NCI-H1048 (cell line): ENCODE data around the gene HNRNPH3.

Source experiments
- DNase-seq: peaks from one replicate; lab custom pipeline; 2025; lab: John Stamatoyannopoulos, UW

HNRNPH3 gene

GRCh38 chr10:68330852-68331454, 911 bp upstream of the HNRNPH3 start:
- no peak for DNase-seq

- DNase-seq, result peak; percentile 43
These were observed 594 bp downstream of the HNRNPH3 start, which contains the start of gene PBLD for GRCh38 chr10:68332259-68333057. Gene PBLD (minus strand): TSS chr10:68332928. CDS start chr10:68306844, 26,084 bp downstream.

- DNase-seq, result no peak
These were observed 1.2 kb downstream of the HNRNPH3 start for GRCh38 chr10:68333058-68333395.

GRCh38 chr10:68333440-68334431, 1.9 kb downstream of the HNRNPH3 start:
- DNase-seq, result no peak

GRCh38 chr10:68334672-68335467, 3.0 kb downstream of the HNRNPH3 start:
- DNase-seq, result no peak

- DNase-seq, result no peak
These were observed 5.0 kb downstream of the HNRNPH3 start for GRCh38 chr10:68336754-68337351.

- DNase-seq, result no peak
These were observed 8.7 kb downstream of the HNRNPH3 start for GRCh38 chr10:68340358-68341080.

- no peak for DNase-seq
These were observed 11.1 kb downstream of the HNRNPH3 start for GRCh38 chr10:68342909-68343516.

- no peak for DNase-seq
These were observed 13.8 kb downstream of the HNRNPH3 start for GRCh38 chr10:68345621-68346020.

GRCh38 chr10:68346774-68347173, 14.9 kb downstream of the HNRNPH3 start:
- no peak for DNase-seq

- no peak for DNase-seq
These were observed 16.4 kb downstream of the HNRNPH3 start for GRCh38 chr10:68348265-68348741.

GRCh38 chr10:68353537-68353936, 21.7 kb downstream of the HNRNPH3 start:
- DNase-seq, result no peak

GRCh38 chr10:68359189-68359588, 27.3 kb downstream of the HNRNPH3 start:
- no peak for DNase-seq

GRCh38 chr10:68362590-68362989, 30.7 kb downstream of the HNRNPH3 start:
- DNase-seq, result no peak

GRCh38 chr10:68364101-68364886, 32.4 kb downstream of the HNRNPH3 start:
- DNase-seq, result no peak

- DNase-seq, result no peak
These were observed 33.7 kb downstream of the HNRNPH3 start for GRCh38 chr10:68365611-68366010.

GRCh38 chr10:68366600-68366999, 34.7 kb downstream of the HNRNPH3 start:
- DNase-seq, result no peak

- no peak for DNase-seq
These were observed 35.3 kb downstream of the HNRNPH3 start for GRCh38 chr10:68367121-68367520.

GRCh38 chr10:68371604-68372003, 39.7 kb downstream of the HNRNPH3 start:
- DNase-seq, result no peak
